GM13976 (cell line): ENCODE data around the gene STAB2.

Experiments used
- DNase-seq: peaks from one replicate; pipeline ENCODE4 v3.0.0; 2012; ENCODE audit warnings: low spot score
- in situ Hi-C: fragments of 300-500 bp; cut with MboI; formaldehyde crosslinking; loops from one replicate; pipeline ENCODE4 v1.12.0; 2022; ENCODE audit warnings: low sequenced_read_pairs, mixed read lengths, inconsistent platforms; ENCODE audit not compliant: unreplicated experiment
- TF ChIP-seq, protein P1 (sequence below): IDR thresholded peaks from 2 replicates; pipeline ENCODE4 v1.5.1; 2012; ENCODE audit warnings: borderline replicate concordance, mild to moderate bottlenecking; ENCODE audit not compliant: insufficient read depth; ENCODE audit errors: extremely low read depth, missing control alignments, control extremely low read depth

Gene STAB2

DNA sequence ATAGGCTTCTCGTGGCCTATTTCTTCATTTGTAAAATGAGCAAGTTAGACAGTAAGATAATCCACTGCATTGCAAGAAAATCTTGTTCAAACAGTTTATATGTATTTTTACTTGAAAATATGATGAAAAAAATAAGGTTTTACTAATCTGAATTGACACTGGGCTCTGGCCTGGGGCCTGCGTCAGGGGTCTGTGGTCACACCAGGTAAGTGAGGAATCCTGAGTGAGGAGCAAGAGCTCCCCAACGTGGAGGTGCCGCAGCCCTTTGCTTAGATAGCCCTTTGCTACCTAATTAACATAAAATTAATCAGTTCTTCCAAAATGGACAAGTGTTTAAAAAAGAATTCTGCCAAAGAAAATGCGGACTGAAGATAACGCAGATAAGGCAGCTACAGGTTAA is 39.1 kb upstream of the STAB2 start:
- in situ Hi-C loops, result loop anchor here (10.0 kb wide), 1 partner anchor 603 kb away; no protein-coding TSS in a partner anchor
- TF ChIP-seq, protein P1, sequence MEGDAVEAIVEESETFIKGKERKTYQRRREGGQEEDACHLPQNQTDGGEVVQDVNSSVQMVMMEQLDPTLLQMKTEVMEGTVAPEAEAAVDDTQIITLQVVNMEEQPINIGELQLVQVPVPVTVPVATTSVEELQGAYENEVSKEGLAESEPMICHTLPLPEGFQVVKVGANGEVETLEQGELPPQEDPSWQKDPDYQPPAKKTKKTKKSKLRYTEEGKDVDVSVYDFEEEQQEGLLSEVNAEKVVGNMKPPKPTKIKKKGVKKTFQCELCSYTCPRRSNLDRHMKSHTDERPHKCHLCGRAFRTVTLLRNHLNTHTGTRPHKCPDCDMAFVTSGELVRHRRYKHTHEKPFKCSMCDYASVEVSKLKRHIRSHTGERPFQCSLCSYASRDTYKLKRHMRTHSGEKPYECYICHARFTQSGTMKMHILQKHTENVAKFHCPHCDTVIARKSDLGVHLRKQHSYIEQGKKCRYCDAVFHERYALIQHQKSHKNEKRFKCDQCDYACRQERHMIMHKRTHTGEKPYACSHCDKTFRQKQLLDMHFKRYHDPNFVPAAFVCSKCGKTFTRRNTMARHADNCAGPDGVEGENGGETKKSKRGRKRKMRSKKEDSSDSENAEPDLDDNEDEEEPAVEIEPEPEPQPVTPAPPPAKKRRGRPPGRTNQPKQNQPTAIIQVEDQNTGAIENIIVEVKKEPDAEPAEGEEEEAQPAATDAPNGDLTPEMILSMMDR, result no peak
- no peak for DNase-seq

DNA sequence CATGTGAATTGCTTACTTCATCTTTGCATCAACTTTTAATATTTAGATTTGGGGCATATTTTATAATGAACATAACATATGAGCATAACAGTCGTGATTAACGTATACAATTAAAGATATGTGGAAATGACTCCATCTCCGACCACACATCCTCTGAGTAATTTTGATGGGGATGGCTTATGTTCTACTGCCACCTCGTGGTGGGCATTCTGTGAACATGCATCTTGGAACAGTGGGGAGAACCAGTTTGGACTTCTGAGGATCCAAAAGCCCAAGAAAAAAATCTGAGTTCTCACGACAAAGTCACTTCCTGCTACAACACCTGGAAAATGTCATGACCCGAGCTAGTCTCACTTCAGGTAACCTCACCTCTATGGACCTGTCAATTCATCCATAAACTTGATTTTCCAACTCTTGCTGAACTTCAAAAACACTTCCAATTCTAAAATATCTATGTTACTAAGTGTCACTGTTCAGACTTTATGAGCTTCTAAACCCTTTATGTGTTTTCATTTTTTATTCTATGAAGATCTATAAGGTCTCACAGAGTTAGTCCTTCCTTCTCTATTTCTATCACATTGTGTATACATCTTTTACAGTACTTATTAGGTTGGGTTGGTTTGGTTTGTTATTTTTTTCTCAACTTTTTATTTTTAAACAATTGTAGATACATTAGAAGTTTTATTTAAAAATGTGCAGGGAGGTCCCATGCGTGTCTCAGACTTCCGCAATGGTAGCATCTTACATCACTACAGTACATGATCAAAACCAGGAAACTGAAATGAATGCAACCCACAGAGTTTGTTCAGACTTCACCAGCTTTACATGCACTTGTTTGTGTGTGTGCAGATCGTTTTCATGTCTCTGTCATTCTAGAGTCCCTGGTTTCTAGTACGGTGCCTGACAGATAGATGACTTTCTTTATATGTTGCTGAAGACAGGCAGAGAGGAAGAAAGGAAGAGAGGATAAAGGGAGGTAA is 38.2 kb upstream of the STAB2 start:
- DNase-seq, result peak; percentile 41
- TF ChIP-seq, protein P1, result peak; percentile 73
- in situ Hi-C loops, result loop anchor here (10.0 kb wide), 1 partner anchor 604 kb away; no protein-coding TSS in a partner anchor

DNA sequence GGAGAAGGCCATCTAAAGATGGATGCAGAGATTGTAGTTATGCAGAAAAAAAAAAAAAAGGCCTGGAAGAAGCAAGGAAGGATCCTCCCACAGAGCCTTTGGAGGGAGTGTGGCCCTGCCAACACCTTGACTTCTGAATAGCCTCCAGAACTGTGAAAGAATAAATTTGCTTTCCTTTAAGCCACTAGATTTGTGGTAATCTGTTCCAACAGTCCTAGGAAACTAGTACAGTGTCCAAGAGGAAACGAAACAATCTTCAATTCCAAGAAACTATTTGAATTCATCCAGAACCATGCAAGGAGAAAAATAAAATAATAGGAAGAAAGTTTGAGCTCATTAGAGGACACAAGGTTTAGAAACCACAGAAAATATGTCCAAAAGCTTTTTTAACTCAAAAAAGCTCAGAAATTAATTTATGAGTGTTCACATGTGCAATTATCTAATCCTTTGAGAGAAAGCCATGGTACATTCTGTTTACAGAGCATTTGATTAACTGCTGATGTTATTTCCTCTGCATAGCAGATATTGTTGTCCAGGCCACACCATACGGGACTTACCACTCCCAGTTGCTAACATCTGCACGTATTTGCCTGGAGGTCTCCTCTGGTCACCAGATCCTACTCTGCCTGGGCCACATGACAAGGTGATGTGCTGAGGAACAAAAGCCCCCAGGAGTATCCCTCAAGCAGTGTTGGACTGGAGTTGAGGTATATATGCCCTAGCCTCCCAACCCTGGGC is 30.0 kb upstream of the STAB2 start:
- DNase-seq, result no peak
- in situ Hi-C loops, result loop anchor here (10.0 kb wide), 1 partner anchor 672 kb away; no protein-coding TSS in a partner anchor
- TF ChIP-seq, protein P1, result no peak

DNA sequence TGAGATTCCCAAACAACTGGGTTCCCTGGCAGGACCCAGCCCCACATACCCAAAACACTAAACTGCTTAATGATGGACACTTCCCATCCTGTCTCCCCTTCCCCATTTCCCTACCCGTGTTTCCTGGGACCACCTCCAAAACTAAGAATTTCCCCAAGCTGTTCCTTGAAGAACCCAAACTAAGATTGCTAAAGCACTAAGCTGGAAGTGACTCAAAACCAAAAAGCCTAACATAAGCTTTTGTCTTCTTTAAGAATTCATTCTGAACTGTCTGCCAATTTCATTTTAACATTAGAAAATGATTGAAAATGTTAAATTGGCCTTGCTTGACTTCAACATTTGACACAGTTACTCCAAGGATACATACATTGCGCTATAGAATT is 29.5 kb upstream of the STAB2 start:
- in situ Hi-C loops, result loop anchor here (10.0 kb wide), 1 partner anchor 673 kb away; no protein-coding TSS in a partner anchor
- DNase-seq, result no peak

DNA sequence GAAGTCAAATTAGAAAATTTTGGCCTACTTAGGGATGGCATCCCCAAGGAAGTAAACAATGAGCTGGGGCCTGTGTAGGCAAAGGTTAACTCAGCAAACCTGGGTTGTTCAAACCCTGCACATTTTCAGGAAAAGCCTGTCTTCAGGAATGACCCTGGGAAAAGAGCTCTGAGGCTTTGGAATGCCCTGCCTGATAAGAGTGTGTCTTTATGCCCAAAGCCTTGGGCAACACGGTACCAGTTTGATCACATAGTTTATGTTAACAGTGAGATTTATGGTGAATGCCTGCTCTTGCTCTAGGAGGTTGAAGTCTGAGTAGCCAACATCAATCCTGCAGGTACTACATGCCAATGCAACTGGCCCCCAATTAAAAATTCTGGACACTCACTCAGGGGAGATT is 28.2 kb upstream of the STAB2 start:
- in situ Hi-C loops, result loop anchor here (10.0 kb wide), 1 partner anchor 674 kb away; no protein-coding TSS in a partner anchor

More for the DNA sequence above, 29.5 kb upstream of the STAB2 start:
- TF ChIP-seq, protein P1, result no peak

More for the DNA sequence above, 28.2 kb upstream of the STAB2 start:
- no peak for DNase-seq
- TF ChIP-seq, protein P1, result no peak
